DOHH2 (cell line): ENCODE measurements around the gene RASGRP2.

Experiments used
- CTCF ChIP-seq: fragments of 200-600 bp; sonication (generic); IDR thresholded peaks from one replicate; pipeline ENCODE4 v1.5.1; 2014; ENCODE audit warnings: antibody characterized with exemption, mild to moderate bottlenecking, low read depth, low read length; ENCODE audit not compliant: poor library complexity, severe bottlenecking
- EZH2phosphoT487 ChIP-seq: fragments of 200-600 bp; sonication (generic); IDR thresholded peaks from 2 replicates; pipeline ENCODE4 v1.6.1; 2017; ENCODE audit warnings: borderline replicate concordance, mild to moderate bottlenecking, antibody characterized with exemption, low read length, moderate library complexity, mixed read lengths

- no peak for TF ChIP-seq CTCF
- TF ChIP-seq EZH2phosphoT487 = no peak
Observed at GRCh38 chr11:64719406-64719805, 24.5 kb downstream of the RASGRP2 start.
